GM19351 (cell line): ENCODE results near the gene ARPC5.
"Not testable (repeated sequence)": the region's sequence is repeated elsewhere in the genome, so short reads cannot be mapped to it uniquely, and the experiment has no call there.

Experiments used
- ATAC-seq: cut with Tn5 transposase; IDR thresholded peaks from one replicate; pipeline ENCODE4 v1.9.1; 2021; ENCODE audit warnings: mild to moderate bottlenecking, moderate library complexity; ENCODE audit not compliant: unreplicated experiment

The ARPC5 gene

GRCh38 chr1:183635606-183636333, at the start of gene ARPC5:
ARPC5 (minus strand) TSS chr1:183635783; CDS start chr1:183635659, 124 bp downstream.
- peak; percentile 79 for ATAC-seq

DNA sequence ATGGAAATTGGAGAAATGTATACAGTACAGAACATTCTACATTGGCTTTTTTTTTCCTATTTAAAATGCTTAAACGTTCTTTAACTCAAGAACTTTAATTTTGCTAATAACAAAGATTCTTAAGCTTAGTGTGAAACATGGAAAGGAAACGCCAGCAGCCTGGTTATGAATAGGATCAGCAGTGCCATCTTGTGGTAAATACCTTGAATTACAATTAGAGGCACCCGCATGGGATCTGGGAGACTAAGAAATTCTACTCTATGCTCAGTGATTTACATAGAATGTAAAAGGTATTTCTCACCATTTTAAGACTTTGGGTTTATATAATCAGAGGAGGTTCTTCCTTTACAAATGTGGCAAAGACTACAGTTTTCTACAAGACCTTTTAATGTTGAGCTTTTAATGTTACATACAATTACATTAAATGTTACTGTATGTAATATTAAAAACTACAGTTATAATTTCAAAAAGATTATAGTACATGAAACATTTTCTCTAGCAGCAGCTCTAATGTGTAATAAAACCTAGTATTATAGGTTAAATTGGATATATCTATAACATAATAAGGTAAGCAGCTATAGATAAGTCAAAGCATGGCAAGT, 49.6 kb upstream of the ARPC5 start:
- ATAC-seq, result no peak

DNA sequence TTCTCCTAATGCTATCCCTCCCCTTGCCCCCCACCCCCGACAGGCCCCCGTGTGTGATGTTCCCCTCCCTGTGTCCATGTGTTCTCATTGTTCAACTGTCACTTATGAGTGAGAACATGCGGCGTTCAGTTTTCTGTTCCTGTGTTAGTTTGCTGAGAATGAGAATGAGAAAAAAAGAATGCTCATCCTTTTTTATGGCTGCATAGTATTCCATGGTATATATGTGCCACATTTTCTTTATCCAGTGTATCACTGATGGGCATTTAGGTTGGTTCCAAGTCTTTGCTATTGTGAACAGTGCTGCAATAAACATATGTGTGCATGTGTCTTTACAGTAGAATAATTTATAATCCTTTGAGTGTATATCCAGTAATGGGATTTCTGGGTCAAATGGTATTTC, 43.8 kb upstream of the ARPC5 start:
- not testable (repeated sequence) for ATAC-seq

- no peak for ATAC-seq
Observed at GRCh38 chr1:183678819-183679218, 43.2 kb upstream of the ARPC5 start.

GRCh38 chr1:183676586-183677189, 41.1 kb upstream of the ARPC5 start:
- ATAC-seq, result no peak

DNA sequence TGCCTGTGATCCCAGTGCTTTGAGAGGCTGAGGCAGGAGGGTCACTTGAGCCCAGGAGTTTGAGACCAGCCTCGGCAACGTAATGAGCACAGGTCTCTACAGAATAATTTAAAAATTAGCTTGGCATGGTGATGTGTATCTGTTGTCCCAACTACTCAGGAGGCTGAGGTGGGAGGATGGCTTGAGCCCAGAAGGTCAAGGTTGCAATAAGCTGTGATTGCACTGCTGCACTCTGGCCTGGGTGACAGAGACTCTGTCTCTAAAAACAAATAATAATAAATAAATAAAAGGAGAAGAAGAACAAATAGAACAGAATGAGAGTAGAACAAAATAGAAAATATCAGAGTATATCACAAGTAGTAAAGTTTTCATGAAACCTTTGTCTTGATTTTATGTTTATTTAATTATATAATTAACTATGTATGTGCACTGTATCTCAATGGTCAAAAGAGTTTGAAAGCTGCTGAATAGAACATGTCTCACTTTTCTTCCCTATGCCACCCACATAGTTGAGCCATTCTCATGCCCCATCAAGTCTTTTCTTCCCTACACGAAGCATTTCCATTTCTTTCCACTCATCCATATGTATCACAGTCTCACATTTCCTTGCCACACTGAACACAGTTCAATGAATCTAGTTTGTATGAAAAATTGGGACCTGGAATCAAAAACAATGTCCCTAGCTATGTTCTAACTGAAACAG, 40.5 kb upstream of the ARPC5 start:
- no peak for ATAC-seq

DNA sequence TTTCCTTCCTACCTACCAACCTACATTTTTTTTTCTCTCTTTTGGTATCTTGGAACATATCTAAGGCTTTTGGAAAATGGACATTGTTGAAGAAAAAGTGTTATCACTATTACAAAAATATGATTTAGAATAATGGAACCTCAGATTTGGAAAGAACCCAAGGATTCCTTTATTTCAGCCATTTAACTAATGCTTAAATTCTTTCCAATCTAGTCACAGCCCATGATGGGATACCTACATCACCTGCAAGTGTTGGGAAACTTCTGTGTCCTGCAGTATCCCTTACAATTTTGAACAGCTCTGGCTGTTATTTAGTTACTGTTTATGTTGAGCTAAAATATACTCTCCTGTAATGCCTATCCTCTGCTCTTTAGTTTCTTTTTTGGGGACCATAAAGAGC, 39.8 kb upstream of the ARPC5 start:
- ATAC-seq, result no peak

DNA sequence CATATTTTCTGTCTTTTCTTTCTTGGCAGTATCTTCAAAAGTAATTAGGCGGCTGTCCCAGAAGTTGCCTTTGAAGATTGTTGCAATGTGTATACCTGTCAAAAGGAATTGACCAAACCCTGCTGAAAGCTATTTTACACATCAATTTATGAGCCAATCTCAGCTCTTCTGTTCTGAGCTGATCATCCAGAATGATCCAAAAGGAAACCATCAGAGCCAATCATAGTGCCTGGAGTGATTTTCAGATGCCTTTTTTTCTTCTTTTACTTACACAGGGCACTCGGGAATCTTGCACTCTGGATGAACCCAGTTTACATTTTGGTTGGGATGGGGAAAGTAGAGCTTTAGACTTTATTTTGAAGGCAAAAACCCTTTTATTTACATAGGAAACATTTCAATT, 39.3 kb upstream of the ARPC5 start:
- ATAC-seq, result no peak

DNA sequence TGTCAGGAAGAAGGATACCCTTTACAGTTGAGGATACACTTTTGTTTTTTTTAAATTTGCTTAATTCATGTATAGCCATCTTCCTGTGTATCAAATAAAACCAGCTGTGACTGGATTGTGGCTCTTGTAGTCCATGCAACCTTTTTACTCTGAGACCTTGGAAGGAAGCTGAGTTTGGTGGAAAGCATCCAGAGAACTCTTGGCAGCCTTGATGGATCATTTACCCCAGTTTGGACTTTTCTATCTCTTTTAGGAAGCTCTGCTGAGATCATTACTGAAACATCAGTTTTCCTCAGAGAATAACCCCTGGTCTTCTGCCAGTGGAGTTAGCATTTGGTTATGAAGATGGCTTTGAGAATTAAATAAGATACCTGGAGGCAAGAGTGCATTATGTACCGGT, 38.8 kb upstream of the ARPC5 start:
- ATAC-seq, result no peak

DNA sequence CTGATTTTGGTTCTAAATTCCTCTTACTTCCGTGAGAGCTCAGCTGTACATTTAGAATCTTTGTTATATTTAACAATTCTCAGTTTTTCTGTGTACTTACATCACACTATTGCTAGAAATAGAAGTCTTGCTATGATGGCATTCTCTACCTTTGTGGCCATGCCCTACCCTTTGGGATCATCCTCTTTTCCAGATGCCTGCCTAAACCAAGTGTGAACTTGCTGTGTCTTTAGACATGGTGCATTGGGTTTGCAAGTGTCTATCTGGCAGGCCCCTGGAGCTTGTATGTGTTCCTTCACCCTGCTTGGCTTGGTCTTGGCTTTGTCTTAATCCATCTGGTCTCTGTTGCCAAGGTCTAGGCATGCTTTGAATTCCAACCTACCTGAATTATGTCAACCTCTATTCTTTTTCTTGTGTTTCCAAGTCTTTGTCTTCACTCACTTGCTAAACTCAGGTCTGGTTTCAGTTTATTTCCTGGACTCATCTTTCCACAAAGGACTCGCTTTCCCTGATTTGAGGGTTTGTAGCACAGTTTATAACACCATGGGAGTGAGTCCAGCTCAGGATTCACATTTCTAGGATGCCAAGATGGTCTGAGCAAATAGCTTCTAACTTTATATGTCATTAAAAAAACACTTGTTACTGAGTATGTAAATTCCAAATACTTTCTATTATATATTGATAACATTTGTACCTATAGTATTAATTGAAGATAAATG, 38.2 kb upstream of the ARPC5 start:
- no peak for ATAC-seq

DNA sequence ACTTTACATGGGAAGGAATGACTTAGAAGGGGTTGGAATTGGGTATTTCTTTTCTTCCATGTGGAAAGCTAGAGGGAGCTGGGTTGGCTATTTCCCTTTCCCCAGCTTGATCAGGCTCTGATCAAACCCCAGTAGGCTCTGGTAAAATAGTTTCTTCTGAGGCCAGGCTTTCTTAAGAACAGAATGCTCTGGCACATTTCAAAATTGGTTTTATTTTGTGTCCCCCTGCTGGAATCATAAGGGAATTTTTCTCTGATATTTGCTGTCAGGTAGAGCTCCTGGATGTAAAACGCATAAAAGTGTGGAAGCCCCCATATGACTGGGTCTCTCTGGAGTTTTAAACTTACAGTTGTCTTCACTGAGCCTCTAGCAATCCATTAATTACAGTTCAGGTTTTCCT, 34.6 kb upstream of the ARPC5 start:
- no peak for ATAC-seq

- no peak for ATAC-seq
Observed at GRCh38 chr1:183656355-183656754, 20.8 kb upstream of the ARPC5 start.

DNA sequence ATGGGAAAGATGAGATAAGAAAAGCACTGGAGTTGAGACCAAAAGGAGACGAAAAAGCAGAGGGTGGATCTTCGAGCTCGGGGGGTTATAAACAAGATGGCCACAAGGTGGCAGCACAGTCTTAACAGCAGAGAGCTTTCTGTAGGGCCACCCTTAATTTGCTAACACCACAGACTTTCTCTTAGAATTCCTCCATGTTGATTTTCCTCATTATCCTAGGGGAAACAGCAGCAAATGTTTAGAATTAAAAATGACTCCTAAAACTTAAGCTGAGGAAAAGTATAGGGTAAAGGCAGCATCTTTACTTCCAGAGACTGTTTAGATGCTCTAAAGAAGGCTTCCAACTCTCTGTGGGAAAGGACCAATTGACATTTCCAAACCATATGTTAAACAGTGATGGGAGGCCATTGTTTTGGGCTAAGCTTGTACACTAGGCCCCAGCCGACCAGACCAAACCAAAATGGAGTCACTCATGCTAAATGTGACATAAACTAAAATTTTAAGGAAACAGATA, 20.0 kb upstream of the ARPC5 start:
- peak; percentile 55 for ATAC-seq

DNA sequence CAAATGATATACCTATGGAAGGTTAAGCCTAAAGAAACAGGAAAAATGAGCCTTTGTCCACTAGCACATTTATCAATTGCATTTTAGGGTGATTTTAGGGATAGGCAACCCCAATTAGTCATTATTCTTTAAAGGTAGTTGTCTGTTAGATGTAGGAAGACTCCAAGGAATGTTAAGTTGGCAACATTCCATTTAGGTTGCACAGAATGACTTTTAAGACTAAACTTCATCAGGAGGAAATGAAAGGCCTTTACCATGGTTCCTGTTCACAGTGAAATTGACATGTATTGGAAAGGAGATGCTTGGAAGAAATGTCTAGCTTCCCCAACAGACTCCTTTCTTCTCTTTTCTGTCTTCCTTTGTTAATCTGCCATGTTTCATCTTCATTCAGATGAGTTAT, 19.1 kb upstream of the ARPC5 start:
- no peak for ATAC-seq

DNA sequence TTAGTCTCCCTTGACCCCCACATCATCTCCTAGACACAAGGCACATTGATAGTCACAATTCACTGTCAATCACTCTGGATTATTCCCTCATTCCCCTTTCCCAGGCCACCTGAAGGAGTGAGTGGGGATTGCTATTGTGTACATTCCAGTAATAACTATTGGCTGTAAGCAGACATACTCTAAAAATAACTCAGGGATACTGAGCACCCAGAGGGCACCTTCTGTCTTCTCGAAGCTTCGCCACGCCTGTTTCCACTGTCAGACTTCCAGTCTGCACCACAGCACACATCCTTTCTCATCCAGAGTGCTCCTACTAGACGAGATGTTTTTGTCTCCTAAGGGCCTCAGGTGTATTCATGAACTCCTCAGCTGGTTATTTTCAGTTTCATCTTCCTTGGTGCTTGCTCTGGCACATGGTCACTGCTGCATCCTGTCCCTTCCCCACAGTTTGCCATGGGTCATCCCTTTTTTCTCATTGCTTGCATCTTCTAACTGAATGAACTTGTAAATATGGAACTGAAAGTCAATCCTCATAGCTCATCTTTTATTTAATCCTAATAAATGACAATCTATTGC, 18.4 kb upstream of the ARPC5 start:
- no peak for ATAC-seq

DNA sequence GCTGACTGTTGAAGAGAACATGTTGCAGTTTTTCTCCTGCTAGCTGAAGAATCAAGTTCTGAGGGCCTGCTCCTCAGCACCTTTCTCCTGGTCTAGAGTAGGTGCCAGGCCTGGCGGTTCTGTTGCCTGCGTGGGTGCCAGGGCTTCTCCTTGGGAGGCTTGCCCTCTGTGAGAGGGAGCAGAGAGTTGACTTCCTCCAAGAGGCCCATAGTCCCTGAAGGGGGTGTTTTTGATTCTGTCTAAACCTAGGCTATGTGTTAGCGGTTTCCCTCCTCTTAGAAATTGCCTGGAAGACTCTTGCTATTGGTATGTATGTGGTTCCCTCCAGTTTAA, 17.8 kb upstream of the ARPC5 start:
- no peak for ATAC-seq

DNA sequence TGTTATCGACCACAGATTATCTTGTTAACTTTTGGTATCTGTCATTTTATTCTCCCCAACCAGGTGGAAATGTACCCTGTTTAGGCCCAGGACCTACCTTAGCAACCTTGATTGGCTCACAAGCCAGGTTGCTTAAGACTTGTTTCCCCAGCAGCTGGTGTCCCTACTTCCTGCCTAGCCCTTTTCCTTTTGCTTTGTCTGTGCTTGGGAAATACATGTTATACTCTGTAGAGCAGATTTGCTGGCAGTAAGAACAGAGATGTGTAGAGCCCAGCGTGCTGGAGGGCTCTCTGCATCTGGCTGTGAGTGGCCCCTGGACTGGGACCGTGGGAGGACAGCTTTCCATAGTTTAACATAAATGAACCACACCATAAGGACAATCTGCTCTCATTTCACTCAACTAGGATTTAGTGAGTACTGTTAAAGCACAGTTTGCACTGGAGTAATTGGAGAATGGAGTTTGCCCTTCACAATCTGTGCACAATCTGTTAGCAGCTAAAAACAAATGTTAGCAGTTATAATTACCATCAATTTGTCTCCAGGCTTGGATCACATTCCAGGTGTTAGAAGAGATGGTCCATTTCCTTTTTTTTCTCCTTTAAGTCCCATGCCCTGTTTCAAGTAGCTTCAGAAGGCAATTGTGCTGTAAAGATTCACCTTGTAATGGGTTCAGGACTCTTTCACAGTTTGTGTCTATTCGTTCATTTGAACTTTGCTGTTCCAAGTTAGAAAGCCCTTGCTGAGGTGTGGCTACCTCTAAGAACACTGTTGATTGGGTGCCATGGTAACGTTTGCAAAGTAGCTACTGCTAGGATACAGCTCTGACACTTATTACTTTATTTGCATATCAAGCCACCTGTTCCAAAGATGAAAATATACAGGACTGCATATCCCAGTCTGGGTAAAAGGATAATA, 17.2 kb upstream of the ARPC5 start, which contains the start of gene APOBEC4:
APOBEC4 (minus strand) TSS at position 770 of the 915 bp plus-strand sequence. CDS start 4,535 bp downstream, outside the sequence.
- peak; percentile 28 for ATAC-seq

GRCh38 chr1:183652107-183652506, 16.5 kb upstream of the ARPC5 start:
- peak; percentile 56 for ATAC-seq

DNA sequence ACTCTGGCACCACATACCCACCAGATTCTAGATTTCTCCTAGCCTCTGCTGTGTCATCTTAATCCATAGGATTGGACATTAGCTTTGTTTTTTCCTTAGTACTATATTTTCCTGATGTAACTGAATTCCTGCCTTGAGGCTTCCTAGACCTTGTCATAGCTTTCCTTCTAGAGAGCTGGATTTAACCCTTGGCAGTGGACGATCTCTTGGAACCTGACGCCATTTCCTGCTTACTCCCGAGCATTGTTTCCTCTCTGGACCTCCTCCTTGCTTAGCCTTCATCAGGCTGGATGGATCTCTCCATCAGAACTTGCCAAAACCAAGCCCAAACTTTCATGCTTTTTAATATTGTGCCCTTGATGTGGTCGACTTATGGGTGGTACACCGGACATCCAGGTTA, 16.0 kb upstream of the ARPC5 start:
- ATAC-seq, result no peak
